Measurements from ENCODE around the gene STRN3. TPM values are rescaled to one million over a fixed set of nuclear protein-coding genes. Genes with fewer than 3 reads are reported as not detected.
"Not testable (repeated sequence)": the region's sequence is repeated elsewhere in the genome, so short reads cannot be mapped to it uniquely, and the experiment has no call there.

Gene STRN3
- total RNA-seq, 1 donor from 2014 or later = 63.2 TPM

DNA sequence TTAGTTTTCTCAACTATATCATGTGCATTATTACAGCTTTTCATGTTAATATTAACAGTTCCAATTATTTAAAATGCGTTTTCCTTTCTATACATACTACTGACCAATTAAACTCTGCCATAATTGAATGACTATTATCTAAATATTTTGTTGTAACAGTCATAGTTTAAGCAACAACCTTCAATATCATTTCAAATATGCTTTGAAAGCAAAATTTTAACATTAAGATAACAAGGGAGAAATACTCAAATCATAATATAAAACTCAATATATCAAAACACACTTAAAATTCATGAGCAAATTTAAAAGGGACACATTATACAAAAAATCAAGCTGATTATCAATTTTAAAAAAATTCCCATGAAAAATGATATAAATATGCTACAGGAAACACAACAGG is 111.4 kb downstream of the STRN3 start:
- DNase-seq (ENCODE audit: low read depth, low spot score) = no peak

DNA sequence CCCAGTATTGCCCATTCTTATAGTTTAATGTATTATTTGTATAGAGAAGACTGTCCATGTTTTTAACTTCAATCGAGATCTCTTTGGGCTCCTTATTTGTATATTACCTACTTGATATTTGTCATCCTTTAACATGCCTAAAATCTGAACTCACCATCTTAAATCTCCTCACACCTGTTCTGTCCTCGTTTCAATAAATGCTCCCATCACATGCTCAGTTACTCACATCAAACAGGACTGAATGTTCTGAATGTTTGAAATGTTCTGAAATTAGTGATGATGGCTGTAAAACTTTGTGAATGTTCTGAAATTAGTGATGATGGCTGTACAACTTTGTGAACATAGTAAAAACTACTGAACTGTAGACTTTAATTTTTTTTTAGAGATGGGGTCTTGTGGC is 117.4 kb downstream of the STRN3 start:
- no peak for DNase-seq (ENCODE audit: low read depth, low spot score)

DNA sequence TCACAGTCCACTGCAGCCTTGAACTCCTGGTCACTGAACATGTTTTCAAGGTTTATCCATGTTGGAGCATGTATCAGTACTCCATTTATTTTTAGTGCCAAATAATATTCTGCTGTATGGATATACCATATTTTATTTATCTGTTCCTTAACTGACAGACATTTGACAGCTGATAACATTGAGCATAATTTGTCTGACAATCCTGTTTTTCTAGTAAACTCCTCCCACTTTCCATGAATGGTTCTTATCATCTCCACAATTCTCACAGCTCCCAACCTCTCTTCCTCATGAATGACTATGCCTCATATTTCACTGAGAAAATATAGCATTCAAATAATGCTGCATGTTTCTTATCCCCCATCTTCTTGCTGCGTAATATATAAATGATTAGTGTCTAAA is 118.5 kb downstream of the STRN3 start:
- no peak for DNase-seq (ENCODE audit: low read depth, low spot score)

DNA sequence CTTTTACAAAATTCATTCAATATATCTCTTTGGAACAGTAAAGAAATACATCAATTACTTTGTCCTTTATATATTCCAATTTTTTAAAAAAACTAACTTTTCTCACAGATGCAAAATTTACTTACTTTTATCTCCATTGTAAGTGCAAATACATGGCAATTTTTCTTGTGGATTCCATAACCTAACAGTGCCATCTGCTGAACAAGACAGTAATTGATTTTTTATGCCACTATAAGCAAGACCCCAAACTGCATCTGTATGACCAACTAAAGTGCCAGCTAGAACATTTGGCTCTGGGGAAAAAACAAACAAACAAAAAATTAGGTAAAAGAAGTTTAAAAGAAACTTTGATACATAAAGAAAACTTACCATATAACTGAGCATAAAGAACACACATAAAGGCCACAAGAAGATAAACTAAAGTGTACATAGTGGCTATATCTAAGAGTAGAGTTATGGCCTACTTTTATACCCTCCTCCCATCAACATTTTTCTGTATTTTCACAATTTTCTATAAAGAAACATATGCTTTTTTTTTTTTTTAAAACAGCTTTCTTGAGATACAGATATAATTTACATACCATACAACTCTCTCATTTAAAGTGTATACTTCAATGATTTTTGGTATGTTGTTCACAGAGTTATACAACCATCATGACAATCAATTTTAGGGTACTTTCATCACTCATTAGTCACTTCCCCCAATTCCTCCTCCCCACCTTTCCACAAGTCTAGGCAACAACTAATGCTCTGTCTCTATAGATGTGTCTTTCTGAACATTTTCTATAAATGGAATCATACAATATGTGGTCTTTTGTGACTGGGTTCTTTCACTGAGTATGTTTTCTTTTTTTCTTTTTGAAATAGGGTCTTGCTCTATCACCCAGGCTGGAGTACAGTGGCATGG is 119.2 kb downstream of the STRN3 start:
- DNase-seq (ENCODE audit: low read depth, low spot score) = peak; percentile 1

DNA sequence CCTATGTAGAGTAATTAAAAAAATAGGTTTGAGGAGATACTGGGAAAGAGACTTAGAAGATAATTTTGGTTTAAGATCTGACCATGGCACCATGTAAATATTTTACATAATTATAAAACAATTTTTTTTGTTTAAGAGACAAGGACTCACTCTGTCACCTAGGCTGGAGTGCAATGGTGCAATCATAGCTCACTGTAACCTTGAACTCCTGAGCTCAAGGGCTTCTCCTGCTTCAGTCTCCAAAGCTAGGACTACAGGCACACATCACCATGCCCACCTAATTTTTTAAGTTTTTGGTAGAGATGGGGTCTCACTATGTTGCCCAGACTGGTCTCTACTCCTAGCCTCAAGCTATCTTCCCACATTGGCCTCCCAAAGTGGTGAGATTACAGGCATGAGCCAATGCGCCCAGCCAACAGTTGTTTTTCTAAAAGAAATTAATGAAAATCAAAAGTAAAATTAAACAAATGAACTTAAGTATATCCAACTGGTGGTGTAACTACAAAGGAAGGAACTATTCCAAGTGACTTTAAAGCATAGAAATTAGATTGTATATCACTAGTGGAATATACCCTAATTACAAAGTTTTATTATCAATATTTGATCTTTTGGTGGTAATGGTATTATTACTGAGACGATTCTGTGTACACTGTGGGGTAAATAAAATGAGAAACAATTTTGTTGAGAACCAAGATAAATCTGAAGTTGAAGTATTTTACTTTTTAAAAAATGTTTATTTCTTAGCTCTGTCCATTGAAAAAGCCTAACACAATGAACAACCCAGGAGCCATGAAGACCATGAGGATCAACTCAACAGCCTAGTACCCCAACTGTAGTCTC is 122.7 kb downstream of the STRN3 start:
- no peak for DNase-seq (ENCODE audit: low read depth, low spot score)

DNA sequence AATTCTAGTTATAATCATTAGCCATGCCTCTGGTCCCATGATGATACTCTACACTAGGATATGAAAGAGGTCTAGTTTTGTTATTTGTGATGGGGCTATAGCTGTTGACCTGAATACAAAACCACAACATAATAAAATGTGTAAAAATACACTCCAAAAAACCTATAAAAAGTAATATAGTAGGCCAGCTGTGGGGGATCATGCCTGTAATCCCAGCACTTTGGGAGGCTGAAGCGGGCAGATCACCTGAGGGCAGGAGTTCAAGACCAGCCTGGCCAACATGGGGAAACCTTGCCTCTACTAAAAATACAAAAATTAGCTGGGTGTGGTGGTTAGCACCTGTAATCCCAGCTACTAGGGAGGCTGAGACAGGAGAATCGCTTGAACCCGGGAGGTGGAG is 129.1 kb downstream of the STRN3 start:
- DNase-seq (ENCODE audit: low read depth, low spot score) = not testable (repeated sequence)

DNA sequence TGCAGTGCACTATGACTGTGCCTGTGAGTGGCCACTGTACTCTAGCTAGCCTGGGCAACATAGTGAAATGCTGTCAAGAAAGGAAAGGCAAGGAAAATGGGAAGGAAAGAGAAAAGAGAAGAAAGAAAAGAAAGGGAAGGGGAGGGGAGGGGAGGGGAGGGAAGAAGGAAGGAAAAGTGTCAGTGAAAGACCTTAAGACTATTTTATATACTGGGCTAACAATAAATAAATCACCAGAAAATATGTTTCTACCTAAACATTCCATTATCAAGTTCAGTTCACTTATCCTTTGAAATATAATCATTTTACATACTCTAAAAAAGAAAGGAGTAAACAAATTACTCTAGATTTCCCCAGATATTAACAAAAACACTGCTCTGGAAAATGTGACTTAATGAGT is 129.7 kb downstream of the STRN3 start:
- DNase-seq (ENCODE audit: low read depth, low spot score) = no peak

DNA sequence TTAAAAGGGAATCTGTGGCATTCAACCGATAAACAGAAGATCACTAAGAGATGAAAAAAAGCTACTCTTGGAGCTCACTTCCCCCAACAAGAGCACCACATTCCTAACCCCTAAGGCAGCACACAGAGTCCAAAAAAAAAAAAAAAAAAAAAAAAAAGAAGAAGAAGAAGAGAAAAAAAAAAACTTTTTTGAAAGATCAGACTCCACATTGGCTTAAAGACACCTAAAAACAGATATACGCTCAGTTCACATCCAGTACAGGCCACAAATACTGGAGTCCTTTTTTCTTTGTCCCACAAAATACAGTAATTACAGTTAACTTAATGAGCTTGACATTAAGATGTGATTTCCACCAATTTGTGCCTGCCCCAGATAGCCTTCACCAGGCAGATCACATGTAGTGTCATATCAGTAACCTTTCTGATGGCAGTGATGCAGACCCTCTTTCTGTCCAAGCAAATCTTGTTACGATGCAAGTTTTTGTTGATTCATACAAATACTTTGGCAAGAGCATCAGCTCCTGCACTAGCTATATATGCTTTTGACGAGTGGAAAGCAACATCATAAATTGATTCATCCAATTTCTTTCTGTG is 131.2 kb downstream of the STRN3 start:
- no peak for DNase-seq (ENCODE audit: low read depth, low spot score)

DNA sequence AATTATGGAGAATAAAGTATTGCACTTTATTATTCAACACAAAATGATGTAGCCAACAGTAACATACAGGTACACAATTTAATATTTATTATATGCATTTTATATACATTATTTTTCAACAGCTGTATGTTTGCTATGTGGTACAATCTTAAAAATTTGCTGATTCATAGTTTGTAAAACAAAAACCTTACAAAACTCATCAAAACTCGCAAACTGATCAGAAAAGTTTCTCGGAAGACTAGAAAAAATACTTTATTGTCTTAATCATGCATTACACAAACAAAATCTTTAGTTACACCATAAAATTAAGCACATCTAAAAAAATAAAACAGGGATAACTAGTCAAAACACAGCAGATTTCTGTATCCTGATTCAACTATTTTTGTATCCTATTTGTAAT is 132.4 kb downstream of the STRN3 start:
- DNase-seq (ENCODE audit: low read depth, low spot score) = no peak

DNA sequence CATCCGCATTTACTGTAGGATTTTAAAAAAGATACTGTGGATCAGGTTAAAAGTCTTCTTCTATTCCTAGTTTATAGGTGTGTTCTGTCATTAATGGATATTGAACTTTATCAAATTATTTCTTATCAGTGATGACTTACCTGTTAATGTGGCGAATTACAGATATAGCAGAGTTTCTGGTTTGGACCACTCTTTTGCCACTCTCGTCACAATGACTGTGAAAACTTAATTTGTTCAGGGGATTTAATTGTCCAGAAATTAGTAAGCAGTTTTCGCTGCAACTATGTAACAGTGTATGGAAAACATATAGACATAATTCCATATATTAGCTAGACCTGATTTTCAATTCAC is 137.0 kb downstream of the STRN3 start:
- no peak for DNase-seq (ENCODE audit: low read depth, low spot score)

DNA sequence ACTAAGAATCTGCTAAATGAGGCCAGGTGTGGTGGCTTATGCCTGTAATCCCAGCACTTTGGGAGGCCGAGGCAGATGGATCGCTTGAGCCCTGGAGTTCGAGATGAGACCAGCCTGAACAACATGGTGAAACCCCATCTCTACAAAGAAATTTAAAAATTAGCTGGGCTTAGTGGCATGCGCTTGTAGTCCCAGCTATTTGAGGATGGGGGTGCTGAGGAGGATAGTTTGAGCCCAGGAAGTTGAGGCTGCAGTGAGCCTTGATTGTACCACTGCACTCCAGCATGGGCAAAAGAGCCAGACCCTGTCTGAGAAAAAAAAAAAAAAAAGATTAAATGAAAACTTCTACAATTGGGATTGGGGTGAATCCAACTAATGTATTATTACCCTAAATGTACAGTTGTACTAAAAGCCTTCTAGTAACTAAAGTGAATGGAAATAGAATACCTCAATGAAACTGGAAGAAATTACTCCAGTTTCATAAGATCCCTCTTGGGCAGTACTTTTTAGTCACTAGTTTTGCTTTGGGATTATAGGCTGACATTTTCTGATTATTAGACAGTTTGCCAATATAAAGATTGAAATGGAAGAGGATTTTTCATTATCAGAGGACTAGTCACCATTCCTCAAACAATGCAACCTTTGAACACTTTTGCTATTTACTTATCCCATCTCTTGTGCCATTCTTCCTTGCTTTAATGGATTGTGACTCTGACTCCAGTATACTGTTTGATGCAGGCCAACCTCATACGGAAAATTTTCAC is 137.5 kb downstream of the STRN3 start:
- no peak for DNase-seq (ENCODE audit: low read depth, low spot score)

DNA sequence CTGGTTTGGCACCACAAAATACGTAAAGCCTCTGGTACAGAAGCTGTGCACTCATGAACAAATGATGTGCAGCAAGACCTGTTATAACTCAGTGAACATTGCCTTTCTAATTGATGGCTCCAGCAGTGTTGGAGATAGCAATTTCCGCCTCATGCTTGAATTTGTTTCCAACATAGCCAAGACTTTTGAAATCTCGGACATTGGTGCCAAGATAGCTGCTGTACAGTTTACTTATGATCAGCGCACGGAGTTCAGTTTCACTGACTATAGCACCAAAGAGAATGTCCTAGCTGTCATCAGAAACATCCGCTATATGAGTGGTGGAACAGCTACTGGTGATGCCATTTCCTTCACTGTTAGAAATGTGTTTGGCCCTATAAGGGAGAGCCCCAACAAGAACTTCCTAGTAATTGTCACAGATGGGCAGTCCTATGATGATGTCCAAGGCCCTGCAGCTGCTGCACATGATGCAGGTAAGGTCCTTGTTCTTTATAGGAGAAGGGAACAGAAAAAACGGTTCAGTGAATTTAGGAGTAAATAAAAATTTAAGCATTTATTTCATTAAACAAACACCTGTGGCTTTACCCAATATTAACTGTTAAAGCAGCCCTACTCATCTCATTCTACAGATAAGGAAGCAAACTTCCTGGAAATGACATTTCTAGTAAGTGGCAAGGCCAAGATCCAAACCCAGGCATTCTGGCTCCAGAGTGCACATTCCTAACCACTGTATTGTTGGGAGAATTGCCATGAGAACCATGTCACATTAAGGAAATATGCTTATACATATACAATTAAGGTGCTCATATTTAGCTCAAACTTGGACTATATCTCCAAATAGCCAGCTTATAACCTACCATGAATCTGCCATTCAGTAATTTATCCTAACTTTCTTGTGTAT is 140.1 kb downstream of the STRN3 start:
- no peak for DNase-seq (ENCODE audit: low read depth, low spot score)

DNA sequence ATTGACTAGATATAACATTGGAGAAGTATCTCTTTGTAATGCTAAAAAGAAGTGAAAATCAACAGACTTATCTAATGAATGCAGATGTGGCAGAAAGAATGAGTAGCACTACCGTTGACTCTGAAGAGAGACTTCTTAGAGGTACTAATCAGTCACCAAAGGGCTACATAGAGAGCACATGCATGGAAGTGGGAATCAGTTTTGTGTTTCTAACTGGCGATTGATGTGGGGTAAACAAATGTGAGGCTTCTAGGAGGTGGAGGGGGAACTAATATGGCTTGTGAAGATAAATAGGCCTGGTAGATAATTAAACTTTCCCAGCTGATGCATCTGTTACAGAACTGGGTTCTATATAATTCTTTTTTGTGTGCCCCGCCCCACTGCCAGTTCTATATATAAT is 141.3 kb downstream of the STRN3 start:
- DNase-seq (ENCODE audit: low read depth, low spot score) = no peak

DNA sequence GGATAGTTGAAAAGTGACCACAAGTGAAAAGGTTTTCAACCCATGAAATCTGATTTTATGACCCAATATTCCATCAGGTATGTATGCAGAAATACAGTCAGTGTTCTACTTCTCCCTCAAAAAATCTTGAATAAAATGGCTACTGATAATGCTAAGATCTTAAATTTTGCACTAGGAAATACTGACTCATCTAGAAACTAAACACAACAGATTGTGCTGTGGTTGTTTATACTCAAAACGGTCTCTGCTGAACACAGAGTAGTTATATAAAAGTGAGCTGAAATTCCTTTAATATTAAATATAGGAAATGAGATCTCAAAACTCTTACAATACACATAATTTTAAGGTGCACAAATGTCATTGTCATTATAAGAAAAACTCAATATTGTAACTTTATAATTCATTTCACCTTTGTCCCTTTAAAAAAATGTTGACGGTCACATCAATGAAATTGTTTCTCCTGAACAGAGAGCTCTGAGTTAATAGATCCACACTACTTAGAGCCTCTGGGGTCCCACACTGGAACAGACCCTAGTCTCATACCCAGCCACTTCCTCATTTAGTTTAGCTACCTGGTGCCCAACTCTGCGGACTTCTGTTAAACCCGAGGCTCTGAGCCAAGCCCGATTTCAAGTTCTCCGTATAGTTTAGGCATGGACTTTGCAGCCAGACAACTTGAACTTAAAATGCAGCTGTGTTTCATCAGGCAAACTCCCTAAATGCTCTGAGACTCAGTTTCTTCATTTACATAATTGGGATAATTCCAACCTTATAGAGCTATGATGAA is 142.5 kb downstream of the STRN3 start:
- no peak for DNase-seq (ENCODE audit: low read depth, low spot score)

DNA sequence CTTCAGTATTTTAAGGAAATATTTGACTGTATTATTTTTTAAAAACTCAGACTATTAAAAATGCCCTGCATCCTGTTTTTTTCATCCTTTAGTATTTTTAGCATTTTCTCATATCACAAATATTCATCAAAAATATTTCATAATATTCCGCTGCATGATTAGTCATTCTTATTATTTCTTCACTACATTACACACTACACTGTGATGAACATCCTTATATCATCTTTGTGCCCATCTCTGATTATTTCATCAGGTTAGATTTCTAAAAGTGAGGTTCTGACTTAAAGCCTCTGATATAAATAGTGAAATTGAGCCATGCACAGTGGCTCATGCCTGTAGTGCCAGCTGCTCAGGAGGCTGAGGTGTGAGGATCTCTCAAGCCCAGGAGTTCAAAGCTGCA is 143.7 kb downstream of the STRN3 start:
- DNase-seq (ENCODE audit: low read depth, low spot score) = no peak

DNA sequence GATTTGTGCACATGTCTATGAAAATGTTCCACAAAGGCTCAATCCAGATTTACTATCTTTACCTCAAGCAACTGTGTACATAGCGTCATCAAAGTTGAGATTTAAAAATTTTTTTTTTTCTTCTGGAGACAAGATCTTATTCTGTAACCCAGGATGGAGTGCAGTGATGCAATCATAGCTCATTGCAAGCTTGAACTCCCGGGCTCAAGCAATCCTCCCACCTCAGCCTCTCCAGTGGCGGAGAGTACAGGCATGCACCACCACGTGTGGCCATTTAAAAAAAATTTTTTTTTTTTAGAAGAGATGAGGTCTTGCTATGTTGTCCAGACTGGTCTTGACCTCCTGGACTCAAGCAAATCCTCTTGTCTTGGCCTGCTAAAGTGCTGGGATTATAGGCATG is 149.5 kb downstream of the STRN3 start:
- no peak for DNase-seq (ENCODE audit: low read depth, low spot score)

DNA sequence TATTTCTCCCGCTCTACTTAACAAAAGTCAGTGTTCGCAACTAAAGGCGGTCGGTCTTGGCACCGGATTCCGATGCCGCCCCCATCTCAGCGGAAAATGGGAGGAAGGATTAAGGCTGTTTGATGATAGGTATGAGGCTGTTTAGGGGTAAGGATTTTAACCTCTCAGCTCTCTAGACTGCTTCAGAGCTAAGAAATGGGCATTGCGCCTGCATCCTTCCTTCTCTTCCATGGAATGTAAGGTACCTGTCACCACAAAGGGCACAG is 150.5 kb downstream of the STRN3 start:
- DNase-seq (ENCODE audit: low read depth, low spot score) = no peak

DNA sequence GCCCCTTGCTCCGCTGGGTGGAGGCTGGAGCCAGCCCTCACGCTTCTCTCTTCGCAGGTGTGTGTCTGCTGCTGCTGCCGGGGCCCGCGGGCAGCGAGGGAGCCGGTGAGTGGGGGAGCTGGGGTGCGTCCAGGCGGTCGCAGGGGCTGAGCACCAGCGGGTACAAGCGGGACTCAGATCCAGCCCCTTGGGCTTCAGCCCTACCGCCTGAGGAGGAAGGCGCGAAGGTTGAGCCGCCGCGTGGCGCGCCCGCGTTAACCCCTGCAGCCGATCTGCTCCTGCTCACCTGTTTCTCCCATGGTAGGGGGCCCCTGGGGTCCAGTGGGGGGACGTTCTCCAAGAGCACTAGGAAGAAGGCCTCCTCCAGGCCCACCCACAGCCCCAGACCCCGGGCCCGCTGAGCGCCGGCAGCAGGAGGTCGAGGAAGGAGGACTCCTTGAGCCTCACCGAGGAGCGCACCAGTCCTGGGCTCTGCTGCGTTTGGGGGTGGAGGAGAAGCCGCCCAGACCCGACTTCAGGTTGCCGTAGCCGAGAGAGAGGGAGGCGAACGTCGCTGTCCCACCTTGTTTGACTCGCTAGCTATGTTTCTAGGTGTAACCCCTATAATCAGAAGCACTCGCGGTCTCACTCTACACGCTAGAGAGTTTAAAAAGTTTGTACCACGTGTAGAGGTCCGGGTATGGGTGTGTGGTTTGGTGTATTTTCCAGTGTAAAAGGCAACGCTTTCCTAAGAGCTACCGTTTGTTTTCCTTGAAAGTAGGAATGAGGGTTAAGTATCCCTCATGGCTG is 151.0 kb downstream of the STRN3 start:
- no peak for DNase-seq (ENCODE audit: low read depth, low spot score)

Data from pulmonary artery endothelial cell (primary cell).